ENCODE data around the gene PSD2.

- TF ChIP-seq CTCF (IDR thresholded peaks at IDR 0.05), result no peak
- TF ChIP-seq POLR2A (IDR thresholded peaks at IDR 0.05), result no peak
Measured at GRCh38 chr5:139839232-139839815, 43.7 kb downstream of the PSD2 start.

All from right lobe of liver (tissue), 4 donors.